Breast epithelium (tissue), 3 donors: Measurements from ENCODE around the gene PDCD10.

Experiments
- CTCF ChIP-seq, 3 donors: fragments of 450-650 bp; IDR thresholded peaks; one replicate each; pipeline ENCODE4 v1.5.1; 2016 to 2017; ENCODE audit warnings: antibody characterized with exemption in 3 of 3, mild to moderate bottlenecking in 3 of 3, moderate library complexity in 3 of 3
- POLR2A ChIP-seq: fragments of 450-650 bp; IDR thresholded peaks from one replicate; pipeline ENCODE4 v1.6.1; 2016; ENCODE audit warnings: antibody characterized with exemption, mild to moderate bottlenecking, moderate library complexity
- POLR2AphosphoS5 ChIP-seq, 3 donors: sonication (generic); formaldehyde crosslinking; IDR thresholded peaks; one replicate each; pipeline ENCODE4 v1.6.1; 2017; ENCODE audit warnings: antibody characterized with exemption in 3 of 3

GRCh38 chr3:167773584-167773983 lies 38.9 kb upstream of the PDCD10 start:
- TF ChIP-seq CTCF (IDR thresholded peaks at IDR 0.05) (no peak), POLR2A (no peak), POLR2AphosphoS5 (IDR thresholded peaks at IDR 0.05) (no peak)
